GM19328 (cell line): Measurements from ENCODE around the gene CGREF1.
A peak's percentile ranks its signal among the peaks of the same experiment; 100 is the strongest.

Experiments used
- ATAC-seq: cut with Tn5 transposase; IDR thresholded peaks from one replicate; pipeline ENCODE4 v1.9.1; 2021; ENCODE audit warnings: mild to moderate bottlenecking, moderate library complexity; ENCODE audit not compliant: unreplicated experiment

The CGREF1 gene

DNA sequence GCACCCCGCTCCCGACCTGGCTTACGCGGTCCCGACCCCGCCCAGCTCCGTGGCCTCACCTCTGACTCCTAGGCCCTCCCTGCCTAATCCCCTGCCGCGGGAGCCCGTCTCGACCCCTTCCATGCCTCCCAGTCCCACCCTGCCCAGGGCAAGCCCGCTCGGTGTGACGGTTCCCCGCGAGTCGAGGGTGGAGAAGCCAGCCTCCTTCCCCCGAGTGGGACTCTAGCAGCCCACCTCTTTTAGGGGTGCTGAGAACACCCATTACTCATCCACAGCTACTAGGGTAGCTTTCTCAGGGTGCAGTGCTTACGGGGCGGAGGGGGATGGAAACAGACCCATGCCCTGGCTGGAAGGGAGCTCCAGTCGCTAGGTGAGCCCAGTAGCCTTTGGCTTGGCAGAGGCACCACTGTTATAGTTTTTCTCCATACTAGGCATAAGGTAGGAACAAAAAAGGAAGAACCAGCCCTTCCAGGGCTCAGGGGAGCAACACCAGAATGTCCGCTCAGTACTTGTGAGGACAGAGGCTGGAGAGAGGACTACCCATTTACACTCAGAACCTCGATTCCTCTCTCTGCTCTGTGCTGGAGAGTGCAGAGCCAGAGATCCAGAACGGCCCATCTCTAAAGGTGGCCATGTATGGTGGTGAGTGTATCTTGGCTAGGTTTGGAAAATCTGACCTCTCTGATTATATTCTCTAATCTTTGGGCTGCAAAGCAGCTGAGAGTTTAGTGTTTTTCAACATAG lies 66.9 kb downstream of the CGREF1 start:
- ATAC-seq: no peak

DNA sequence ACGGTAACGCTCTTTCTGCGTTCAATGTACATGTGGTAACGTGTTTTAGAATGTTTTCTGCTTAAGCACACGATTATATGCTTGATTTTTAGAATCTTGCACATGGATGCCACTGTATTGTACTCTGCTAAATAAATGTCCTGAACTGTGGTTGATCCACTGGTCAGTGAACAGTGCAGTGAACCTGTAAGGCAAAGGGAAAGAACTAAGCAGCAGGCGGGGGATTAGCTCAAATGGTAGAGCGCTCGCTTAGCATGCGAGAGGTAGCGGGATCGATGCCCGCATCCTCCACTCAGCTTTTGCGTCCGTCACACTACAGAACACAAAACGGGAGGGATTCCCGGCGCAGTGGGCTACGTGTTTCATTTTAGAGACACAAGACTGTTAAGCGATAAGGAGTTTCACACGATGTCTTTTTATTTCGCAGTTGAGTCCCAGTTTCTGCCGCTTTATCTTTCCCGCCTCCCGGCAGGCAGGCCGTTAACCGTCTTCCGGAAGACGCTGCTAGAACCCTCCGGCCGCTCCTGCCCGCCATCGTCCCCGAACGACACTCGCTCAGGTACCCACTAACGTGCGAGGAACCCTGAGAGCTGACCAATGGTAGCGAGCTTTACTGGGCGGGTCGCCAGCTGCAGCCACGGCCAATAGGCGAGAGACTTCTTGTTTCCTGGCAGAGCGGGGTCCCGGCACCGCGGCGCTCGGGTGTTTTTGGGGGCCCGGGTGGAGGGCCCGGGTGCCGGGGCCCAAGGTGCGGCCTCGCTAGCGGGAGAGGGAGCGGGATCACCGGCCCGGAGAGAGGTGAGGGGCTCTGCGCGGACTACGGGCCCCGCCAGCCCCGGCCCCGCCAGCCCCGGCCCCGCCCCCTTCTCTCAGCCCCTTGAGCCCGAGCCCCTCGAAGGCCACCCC lies 67.7 kb downstream of the CGREF1 start, which contains the start of gene AGBL5:
AGBL5 (plus strand) TSS at position 673 of the 906 bp plus-strand sequence. CDS start 1,291 bp downstream, outside the sequence.
- ATAC-seq: peak; percentile 62
